ENCODE data around the gene ZNF219.

DNA sequence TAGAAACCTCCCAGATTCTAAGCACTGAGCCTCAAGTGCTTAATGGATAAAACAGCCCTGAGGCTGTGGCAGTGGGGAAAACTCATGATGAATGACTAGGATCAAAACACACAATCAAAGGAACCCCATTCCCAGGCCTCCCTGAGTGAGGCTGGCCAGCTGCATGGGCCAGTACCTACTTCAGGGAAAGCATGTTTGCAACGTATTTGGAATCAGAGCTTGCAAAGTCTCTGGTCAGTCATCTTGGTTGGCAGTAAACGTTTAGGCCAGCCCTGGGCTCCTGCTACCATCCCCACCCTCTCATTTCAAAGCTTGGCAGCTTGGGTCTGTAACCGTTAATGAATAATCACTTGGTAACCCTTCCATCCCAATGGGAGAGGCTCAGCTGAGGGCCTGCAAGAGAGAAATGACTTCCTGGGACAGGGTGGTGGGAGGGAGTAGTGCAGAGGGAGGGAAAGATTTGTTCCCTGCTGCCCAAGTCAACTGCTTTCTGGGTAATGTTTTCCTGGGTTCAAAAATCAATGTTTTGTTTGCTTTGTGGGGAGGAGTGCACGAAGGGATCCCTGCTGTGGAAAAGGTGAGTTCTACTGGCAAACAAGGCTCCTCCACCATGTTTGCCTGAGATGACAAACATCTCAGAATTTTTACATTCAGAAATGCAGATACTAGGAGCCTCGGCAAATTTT lies 42.9 kb downstream of the ZNF219 start:
- TF ChIP-seq POLR2AphosphoS5 (IDR thresholded peaks at IDR 0.05; ENCODE audit: low read depth, low read length) (no peak), POLR2A (IDR thresholded peaks at IDR 0.05; ENCODE audit: low read depth, low read length) (no peak), SPI1 (IDR thresholded peaks at IDR 0.05; ENCODE audit: low read depth, low read length) (no peak), TAF1 (IDR thresholded peaks at IDR 0.05; ENCODE audit: low read depth, low read length) (no peak), POU2F2 (IDR thresholded peaks at IDR 0.05; ENCODE audit: low read depth, low read length) (no peak), PAX5 (IDR thresholded peaks at IDR 0.05; ENCODE audit: insufficient read depth, low read length, severe bottlenecking) (no peak)
